ENCODE data around the gene SLC2A13.

- TF ChIP-seq CTCF (IDR thresholded peaks at IDR 0.05) (no peak), POLR2AphosphoS5 (IDR thresholded peaks at IDR 0.05; ENCODE audit: low read depth, low read length) (no peak), TCF7L2 (IDR thresholded peaks at IDR 0.05; ENCODE audit: low read depth, low read length) (no peak), SIN3A (IDR thresholded peaks at IDR 0.05; ENCODE audit: borderline replicate concordance, insufficient read depth, low read depth, low read length) (no peak)
These were observed 32.6 kb upstream of the SLC2A13 start for GRCh38 chr12:40138526-40138925.
